OCI-LY1 (cell line): Measurements from ENCODE around the gene MYO18B.

Source experiments
- H2AFZ ChIP-seq: fragments of 200-600 bp; sonication (generic), shearing (Covaris generic); 2 replicates; pipeline ENCODE4 v1.6.0; 2014; ENCODE audit warnings: antibody characterized with exemption, mild to moderate bottlenecking, low read length
- H3F3A ChIP-seq: fragments of 200-600 bp; sonication (generic), shearing (Covaris generic); 2 replicates; pipeline ENCODE4 v1.6.0; 2014; ENCODE audit warnings: mild to moderate bottlenecking, antibody characterized with exemption, low read length, moderate library complexity; ENCODE audit not compliant: insufficient read depth
- H3K27ac ChIP-seq: fragments of 200-600 bp; sonication (generic); 2 replicates; pipeline ENCODE4 v1.5.1; 2014; ENCODE audit warnings: low read length, mixed run types, mild to moderate bottlenecking, low read depth; ENCODE audit not compliant: poor library complexity, severe bottlenecking
- H3K27me3 ChIP-seq: fragments of 200-600 bp; sonication (generic); 2 replicates; pipeline ENCODE4 v1.6.0; 2014; ENCODE audit warnings: antibody characterized with exemption, mild to moderate bottlenecking, low read length, moderate library complexity; ENCODE audit not compliant: insufficient read depth
- H3K36me3 ChIP-seq: fragments of 200-600 bp; sonication (generic); 2 replicates; pipeline ENCODE4 v1.6.1; 2014; ENCODE audit warnings: mild to moderate bottlenecking, antibody characterized with exemption, low read length, moderate library complexity, mixed read lengths; ENCODE audit not compliant: insufficient read depth
- H3K4me1 ChIP-seq: fragments of 200-600 bp; sonication (generic); 2 replicates; pipeline ENCODE4 v1.5.1; 2014; ENCODE audit warnings: mild to moderate bottlenecking, low read length, moderate library complexity; ENCODE audit not compliant: insufficient read depth, severe bottlenecking
- H3K4me2 ChIP-seq: fragments of 200-600 bp; sonication (generic), shearing (Covaris generic); 2 replicates; pipeline ENCODE4 v1.6.1; 2014; ENCODE audit warnings: low read length
- H3K4me3 ChIP-seq: fragments of 200-600 bp; sonication (generic); 2 replicates; pipeline ENCODE4 v1.5.1; 2014; ENCODE audit warnings: low read length, low read depth, mild to moderate bottlenecking, mixed read lengths; ENCODE audit not compliant: poor library complexity, severe bottlenecking
- H3K79me2 ChIP-seq: fragments of 200-600 bp; shearing (Covaris generic); 2 replicates; pipeline ENCODE4 v1.6.1; 2016; ENCODE audit warnings: mixed run types, low read length, mixed read lengths; ENCODE audit not compliant: insufficient read depth
- H3K9ac ChIP-seq: fragments of 200-600 bp; sonication (generic), shearing (Covaris generic); 2 replicates; pipeline ENCODE4 v1.6.1; 2014; ENCODE audit warnings: mild to moderate bottlenecking, low read length, mixed read lengths
- H3K9me2 ChIP-seq: fragments of 200-600 bp; sonication (generic), shearing (Covaris generic); 2 replicates; pipeline ENCODE4 v1.6.1; 2014; ENCODE audit warnings: low read depth, mild to moderate bottlenecking, low read length, mixed read lengths
- H3K9me3 ChIP-seq: fragments of 200-600 bp; shearing (Covaris generic); 2 replicates; pipeline ENCODE4 v1.6.1; 2014; ENCODE audit warnings: low read length, mixed read lengths
- H4K20me1 ChIP-seq: fragments of 200-600 bp; sonication (generic), shearing (Covaris generic); 2 replicates; pipeline ENCODE4 v1.6.0; 2016; ENCODE audit warnings: mild to moderate bottlenecking, low read length; ENCODE audit not compliant: insufficient read depth
- EZH2 ChIP-seq: fragments of 200-600 bp; sonication (generic), shearing (Covaris generic); IDR thresholded peaks from 2 replicates; pipeline ENCODE4 v1.8.0; 2017; ENCODE audit warnings: borderline replicate concordance, mixed run types, mild to moderate bottlenecking, antibody characterized with exemption, low read length, moderate library complexity, mixed read lengths
- TF ChIP-seq, protein P1 (sequence below): fragments of 200-600 bp; sonication (generic), shearing (Covaris generic); IDR thresholded peaks from 2 replicates; pipeline ENCODE4 v1.5.1; 2017; ENCODE audit warnings: mild to moderate bottlenecking, antibody characterized with exemption, low read length, moderate library complexity, mixed read lengths

Gene MYO18B

DNA sequence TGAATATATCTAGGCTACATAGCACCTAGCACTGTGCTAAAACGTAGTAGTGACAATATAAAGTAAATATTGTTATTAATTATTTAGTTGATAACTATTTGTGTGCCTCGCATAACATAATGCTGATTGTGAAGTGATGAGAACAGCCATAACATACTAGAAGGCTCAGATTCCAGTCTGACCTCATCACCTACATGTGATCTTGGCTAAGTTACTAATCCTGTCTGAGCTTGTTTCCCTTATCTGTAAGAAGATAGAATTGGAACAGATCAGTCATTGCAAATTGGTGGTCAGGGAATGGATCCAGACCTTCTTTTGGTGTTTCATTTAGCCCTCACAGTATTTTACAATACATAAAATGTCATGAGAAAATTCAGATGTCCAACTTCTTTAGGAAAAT, 323.9 kb downstream of the MYO18B start:
- H3K4me2 ChIP-seq = no peak overlapping the region
- no peak overlapping the region for H3K9ac ChIP-seq
- H2AFZ ChIP-seq = no peak overlapping the region
- no peaks in the 10 kb centered on the region for H3K9me3 ChIP-seq
- H3K9me2 ChIP-seq = no peaks in the 10 kb centered on the region
- H3K27me3 ChIP-seq = no peaks in the 10 kb centered on the region
- H3K27ac ChIP-seq = no peak overlapping the region
- no peaks in the 10 kb centered on the region for H4K20me1 ChIP-seq
- no peaks in the 10 kb centered on the region for H3K4me1 ChIP-seq
- H3K36me3 ChIP-seq = no peaks in the 10 kb centered on the region
- TF ChIP-seq, protein P1, sequence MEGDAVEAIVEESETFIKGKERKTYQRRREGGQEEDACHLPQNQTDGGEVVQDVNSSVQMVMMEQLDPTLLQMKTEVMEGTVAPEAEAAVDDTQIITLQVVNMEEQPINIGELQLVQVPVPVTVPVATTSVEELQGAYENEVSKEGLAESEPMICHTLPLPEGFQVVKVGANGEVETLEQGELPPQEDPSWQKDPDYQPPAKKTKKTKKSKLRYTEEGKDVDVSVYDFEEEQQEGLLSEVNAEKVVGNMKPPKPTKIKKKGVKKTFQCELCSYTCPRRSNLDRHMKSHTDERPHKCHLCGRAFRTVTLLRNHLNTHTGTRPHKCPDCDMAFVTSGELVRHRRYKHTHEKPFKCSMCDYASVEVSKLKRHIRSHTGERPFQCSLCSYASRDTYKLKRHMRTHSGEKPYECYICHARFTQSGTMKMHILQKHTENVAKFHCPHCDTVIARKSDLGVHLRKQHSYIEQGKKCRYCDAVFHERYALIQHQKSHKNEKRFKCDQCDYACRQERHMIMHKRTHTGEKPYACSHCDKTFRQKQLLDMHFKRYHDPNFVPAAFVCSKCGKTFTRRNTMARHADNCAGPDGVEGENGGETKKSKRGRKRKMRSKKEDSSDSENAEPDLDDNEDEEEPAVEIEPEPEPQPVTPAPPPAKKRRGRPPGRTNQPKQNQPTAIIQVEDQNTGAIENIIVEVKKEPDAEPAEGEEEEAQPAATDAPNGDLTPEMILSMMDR = no peak
- TF ChIP-seq EZH2 = no peak
- no peaks in the 10 kb centered on the region for H3K79me2 ChIP-seq
- H3F3A ChIP-seq = no peaks in the 10 kb centered on the region
- H3K4me3 ChIP-seq = no peak overlapping the region

DNA sequence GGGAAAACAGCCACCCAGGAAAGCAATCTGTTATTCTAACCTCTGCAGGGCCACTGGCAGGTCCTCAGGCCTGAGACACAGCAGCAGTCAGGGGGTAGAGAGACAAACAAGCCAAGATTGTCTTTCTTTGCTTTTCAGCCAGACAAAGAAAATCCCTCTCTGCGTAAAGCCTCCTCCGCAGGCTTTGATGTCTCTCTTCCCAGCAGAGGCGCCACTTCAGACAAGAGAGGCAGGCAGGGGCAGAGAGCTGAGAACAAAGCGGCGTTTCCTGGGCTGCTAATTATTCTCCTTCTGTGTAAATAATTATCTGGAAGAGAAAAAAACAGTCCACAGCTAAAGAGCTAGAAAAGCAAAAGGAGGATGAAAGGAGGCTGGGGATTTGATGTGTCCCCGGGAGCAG, 324.5 kb downstream of the MYO18B start:
- TF ChIP-seq, protein P1 = no peak
- TF ChIP-seq EZH2 = no peak
- H3K4me2 ChIP-seq = no peak overlapping the region

GRCh38 chr22:26068571-26068970, 326.6 kb downstream of the MYO18B start:
- Histone ChIP-seq H3K9ac (no peak overlapping the region), H3K27ac (no peak overlapping the region), H3K36me3 (no peaks in the 10 kb centered on the region), H3K79me2 (no peaks in the 10 kb centered on the region), H3K4me1 (no peaks in the 10 kb centered on the region), H3K27me3 (no peaks in the 10 kb centered on the region), H2AFZ (no peak overlapping the region), H3K9me2 (no peaks in the 10 kb centered on the region), H3K4me2 (no peak overlapping the region), H3F3A (no peaks in the 10 kb centered on the region), H4K20me1 (no peaks in the 10 kb centered on the region), H3K4me3 (no peak overlapping the region), H3K9me3 (no peaks in the 10 kb centered on the region)
- TF ChIP-seq EZH2 = no peak
- TF ChIP-seq, protein P1 = no peak

More for the DNA sequence above, 324.5 kb downstream of the MYO18B start:
- H3K4me1 ChIP-seq = no peaks in the 10 kb centered on the region
- no peak overlapping the region for H3K4me3 ChIP-seq
- no peaks in the 10 kb centered on the region for H3K79me2 ChIP-seq
- H3K27ac ChIP-seq = no peak overlapping the region
- no peaks in the 10 kb centered on the region for H3K27me3 ChIP-seq
- no peaks in the 10 kb centered on the region for H3F3A ChIP-seq
- no peaks in the 10 kb centered on the region for H3K9me2 ChIP-seq
- H3K9ac ChIP-seq = no peak overlapping the region
- no peaks in the 10 kb centered on the region for H3K36me3 ChIP-seq
- H3K9me3 ChIP-seq = no peaks in the 10 kb centered on the region
- H2AFZ ChIP-seq = no peak overlapping the region
- no peaks in the 10 kb centered on the region for H4K20me1 ChIP-seq
